NCI-H128 (cell line): Measurements from ENCODE around the gene PANK4.
"Not testable (repeated sequence)": the region's sequence is repeated elsewhere in the genome, so short reads cannot be mapped to it uniquely, and the experiment has no call there.

Experiments
- DNase-seq: peaks from one replicate; lab custom pipeline; 2025; ENCODE audit not compliant: unreplicated experiment; lab: John Stamatoyannopoulos, UW

PANK4 gene

DNA sequence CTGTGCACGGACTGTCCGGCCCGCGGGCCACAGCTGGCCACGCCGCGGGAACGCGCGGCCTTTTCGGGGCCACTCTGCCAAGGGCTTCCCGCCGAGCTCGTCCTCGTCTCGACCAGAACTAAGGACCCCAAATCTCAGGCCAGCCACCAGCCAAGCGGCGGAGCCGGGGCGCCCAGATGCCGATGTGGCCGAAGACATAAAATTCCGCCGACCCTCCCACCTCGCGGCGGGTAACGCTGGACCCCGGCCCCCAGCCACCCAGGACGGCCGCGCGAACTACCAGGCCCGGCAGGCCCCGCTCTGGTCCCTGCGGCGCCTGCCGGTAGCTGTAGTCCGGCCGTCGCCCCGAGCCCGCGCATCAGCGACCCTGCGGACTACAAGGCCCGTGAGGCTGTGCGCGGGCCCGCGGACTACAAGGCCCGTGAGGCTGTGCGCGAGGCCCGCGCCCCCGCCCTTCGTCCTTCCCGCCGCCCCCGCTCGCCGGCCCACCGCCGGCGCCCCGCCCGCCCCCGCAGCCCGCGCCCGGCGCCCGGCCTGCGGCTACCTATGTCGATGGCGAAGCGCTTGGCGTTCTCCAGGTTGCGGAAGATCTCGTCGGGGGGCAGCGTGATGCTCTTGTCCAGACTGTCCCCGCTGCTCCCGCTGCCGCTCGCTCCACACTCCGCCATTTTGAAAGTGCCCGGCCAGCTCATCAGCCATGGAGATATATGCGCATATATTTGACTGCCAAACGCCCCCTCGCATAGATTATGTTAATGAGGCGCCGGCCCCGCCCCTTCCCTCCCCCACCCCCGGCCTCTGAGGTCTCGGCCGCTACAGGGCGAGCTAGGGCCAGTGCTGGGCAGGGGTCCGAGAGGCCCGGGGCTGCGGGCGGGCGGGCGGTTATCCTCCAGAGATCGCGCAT, at the start of gene PANK4:
Gene PANK4 (minus strand): TSS at position 677 of the 904 bp plus-strand sequence. CDS start 9 bp downstream, at position 668.
- peak; percentile 85 for DNase-seq

- DNase-seq: no peak
These were observed 48.0 kb upstream of the PANK4 start for GRCh38 chr1:2574350-2574749.

DNA sequence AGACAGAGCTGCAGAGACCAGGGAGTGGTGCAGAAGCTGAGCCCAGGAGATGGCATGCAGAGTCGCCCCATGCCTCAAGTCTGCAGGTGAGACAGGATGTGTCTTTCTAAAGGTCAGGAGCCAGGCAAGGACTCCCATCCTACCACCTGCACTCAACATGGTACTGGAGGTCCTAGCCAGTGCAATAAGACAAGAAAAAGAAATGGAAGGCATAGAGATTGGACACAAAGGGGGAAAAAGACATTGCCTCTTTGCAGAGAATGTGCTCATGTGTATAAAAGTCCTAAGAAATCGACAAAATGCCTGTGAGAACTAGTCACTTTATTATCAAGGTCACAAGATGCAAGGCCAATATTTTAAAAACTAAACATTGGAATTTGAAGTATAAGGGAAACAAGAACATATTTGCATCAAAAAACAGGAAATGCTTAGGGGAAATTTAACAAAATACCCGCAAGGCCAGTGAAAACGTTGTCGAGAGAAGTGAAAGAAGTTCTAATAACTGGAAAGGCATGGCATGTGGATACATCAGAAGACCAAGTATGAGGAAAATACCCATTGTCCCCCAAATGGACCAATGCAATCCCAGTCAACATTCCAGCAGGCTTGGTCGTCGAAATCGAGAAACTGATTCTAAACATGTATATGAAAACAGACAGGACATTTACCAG, 47.0 kb upstream of the PANK4 start:
- DNase-seq: no peak

GRCh38 chr1:2571348-2571747, 45.0 kb upstream of the PANK4 start:
- DNase-seq: no peak

GRCh38 chr1:2570332-2570731, 43.9 kb upstream of the PANK4 start:
- DNase-seq: no peak

- DNase-seq: not testable (repeated sequence)
These were observed 43.3 kb upstream of the PANK4 start for GRCh38 chr1:2569703-2570102.

- DNase-seq: no peak
These were observed 42.7 kb upstream of the PANK4 start for GRCh38 chr1:2569060-2569459.

GRCh38 chr1:2568187-2568816, 41.9 kb upstream of the PANK4 start:
- DNase-seq: not testable (repeated sequence)

- DNase-seq: no peak
These were observed 40.8 kb upstream of the PANK4 start for GRCh38 chr1:2567083-2567679.

GRCh38 chr1:2566101-2567045, 40.0 kb upstream of the PANK4 start:
- no peak for DNase-seq

- DNase-seq: no peak
These were observed 38.5 kb upstream of the PANK4 start for GRCh38 chr1:2564815-2565374.

DNA sequence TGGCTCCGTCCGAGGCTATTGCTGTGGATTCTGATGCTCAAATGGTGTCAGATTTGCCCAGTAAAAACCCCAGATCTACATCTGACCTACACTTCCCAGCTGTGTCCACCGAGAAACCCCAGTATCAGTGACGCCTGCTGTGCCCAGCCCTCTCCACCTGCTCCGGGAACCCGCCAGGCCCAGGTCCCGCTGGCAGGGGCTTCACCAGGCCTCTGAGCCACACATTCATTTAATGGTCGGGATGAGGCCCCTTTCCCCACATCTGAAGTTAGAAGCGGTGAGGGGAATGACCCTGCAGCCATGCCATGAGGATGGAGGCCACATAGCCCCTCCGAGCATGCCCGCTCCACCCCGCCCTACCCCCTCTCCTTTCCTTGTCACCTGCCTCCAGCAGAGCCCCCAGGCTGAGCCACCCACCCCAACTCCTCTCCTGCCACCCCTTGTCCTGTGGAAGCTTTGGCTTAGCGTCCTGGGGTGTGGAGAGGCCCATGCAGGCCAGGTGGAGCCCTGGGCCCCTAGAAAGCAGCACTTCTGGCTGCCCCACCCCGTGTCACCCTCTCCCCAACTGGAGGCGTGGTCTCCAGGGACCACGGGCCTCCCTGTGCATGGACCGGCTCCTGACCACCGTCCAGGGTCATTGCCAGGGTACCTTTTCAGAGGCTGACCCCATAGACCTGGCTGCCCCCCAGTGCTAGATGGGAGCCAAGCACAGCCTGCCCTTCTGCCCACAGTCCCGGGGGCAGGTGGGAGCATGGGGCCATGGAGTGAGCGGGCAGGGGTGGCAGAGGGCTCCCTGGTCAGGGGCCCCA, 37.8 kb upstream of the PANK4 start:
- no peak for DNase-seq

DNA sequence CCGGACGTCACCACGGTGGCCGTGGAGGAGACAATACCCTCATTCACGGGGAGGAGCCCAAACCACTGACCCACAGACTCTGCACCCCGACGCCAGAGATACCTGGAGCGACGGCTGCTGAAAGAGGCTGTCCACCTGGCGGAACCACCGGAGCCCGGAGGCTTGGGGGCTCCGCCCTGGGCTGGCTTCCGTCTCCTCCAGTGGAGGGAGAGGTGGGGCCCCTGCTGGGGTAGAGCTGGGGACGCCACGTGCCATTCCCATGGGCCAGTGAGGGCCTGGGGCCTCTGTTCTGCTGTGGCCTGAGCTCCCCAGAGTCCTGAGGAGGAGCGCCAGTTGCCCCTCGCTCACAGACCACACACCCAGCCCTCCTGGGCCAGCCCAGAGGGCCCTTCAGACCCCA, 36.8 kb upstream of the PANK4 start:
- DNase-seq: no peak

- no peak for DNase-seq
These were observed 35.8 kb upstream of the PANK4 start for GRCh38 chr1:2561898-2562895.

GRCh38 chr1:2561446-2561845, 35.0 kb upstream of the PANK4 start:
- DNase-seq: no peak

- no peak for DNase-seq
These were observed 34.1 kb upstream of the PANK4 start for GRCh38 chr1:2560299-2561073.
